Prostate gland (tissue), 2 donors: Measurements from ENCODE around the gene DYNLRB1.
A peak's percentile ranks its signal among the peaks of the same experiment; 100 is the strongest.

Experiments
- POLR2AphosphoS5 ChIP-seq: sonication (generic); formaldehyde crosslinking; IDR thresholded peaks from one replicate; pipeline ENCODE4 v1.6.1; 2017; ENCODE audit warnings: antibody characterized with exemption
- TF ChIP-seq, protein P1 (sequence below), 4 experiments: fragments of 200-600 bp in 2 of 4; fragments of 450-650 bp in 2 of 4; sonication (generic) in 2 of 4; IDR thresholded peaks; 1 replicate in 3 of 4; 2 replicates in 1 of 4; pipeline ENCODE4 v1.5.1; 2016 to 2019; ENCODE audit warnings: antibody characterized with exemption in 4 of 4, mild to moderate bottlenecking in 2 of 4, moderate library complexity in 2 of 4

DNA sequence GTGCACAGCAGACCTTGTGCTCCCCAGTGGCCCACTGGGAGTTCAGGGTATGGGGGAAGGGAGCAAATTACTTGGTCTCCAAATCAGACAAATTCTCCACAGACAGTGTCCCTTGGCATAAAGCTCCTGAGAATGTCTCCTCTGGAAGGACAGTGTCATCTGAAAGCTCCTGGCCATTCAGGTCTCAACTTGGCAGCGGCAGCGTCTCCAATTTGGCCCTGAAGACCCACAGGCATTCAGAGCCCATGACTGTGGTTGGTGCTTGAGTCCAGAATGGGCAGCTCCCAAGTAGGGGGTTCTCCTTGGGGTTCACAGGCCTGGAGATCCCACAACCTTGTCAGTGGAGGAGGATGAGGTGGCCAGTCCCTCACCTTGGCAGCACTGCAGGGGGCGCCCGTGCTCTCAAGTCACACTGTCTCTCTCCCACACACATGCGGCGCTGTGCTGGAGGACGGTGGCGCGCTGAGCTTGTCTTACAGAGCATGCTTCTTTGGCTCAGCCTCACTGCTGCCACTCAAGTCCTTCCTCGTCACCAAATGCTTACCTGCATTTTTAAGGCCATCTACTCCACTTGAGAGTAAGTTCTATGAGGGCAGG lies 20.7 kb downstream of the DYNLRB1 start:
- TF ChIP-seq, protein P1, sequence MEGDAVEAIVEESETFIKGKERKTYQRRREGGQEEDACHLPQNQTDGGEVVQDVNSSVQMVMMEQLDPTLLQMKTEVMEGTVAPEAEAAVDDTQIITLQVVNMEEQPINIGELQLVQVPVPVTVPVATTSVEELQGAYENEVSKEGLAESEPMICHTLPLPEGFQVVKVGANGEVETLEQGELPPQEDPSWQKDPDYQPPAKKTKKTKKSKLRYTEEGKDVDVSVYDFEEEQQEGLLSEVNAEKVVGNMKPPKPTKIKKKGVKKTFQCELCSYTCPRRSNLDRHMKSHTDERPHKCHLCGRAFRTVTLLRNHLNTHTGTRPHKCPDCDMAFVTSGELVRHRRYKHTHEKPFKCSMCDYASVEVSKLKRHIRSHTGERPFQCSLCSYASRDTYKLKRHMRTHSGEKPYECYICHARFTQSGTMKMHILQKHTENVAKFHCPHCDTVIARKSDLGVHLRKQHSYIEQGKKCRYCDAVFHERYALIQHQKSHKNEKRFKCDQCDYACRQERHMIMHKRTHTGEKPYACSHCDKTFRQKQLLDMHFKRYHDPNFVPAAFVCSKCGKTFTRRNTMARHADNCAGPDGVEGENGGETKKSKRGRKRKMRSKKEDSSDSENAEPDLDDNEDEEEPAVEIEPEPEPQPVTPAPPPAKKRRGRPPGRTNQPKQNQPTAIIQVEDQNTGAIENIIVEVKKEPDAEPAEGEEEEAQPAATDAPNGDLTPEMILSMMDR (IDR thresholded peaks at IDR 0.05) = peak in 2 of 4 experiments; percentile 29 to 35
- TF ChIP-seq POLR2AphosphoS5 = no peak
